Rectal smooth muscle tissue (tissue), 1 donor: Measurements from ENCODE around the gene ST8SIA4.

Experiments used
- H3K27ac ChIP-seq: one replicate; pipeline ENCODE4 v1.7.0; 2013; ENCODE audit warnings: low read depth, low read length, inconsistent platforms
- H3K27me3 ChIP-seq: one replicate; pipeline ENCODE4 v1.7.0; 2013; ENCODE audit warnings: low read length; ENCODE audit not compliant: control insufficient read depth, insufficient read depth
- H3K36me3 ChIP-seq: one replicate; pipeline ENCODE4 v1.7.0; 2013; ENCODE audit warnings: low read length; ENCODE audit not compliant: control insufficient read depth, insufficient read depth
- H3K4me1 ChIP-seq: one replicate; pipeline ENCODE4 v1.7.0; 2013; ENCODE audit warnings: low read length; ENCODE audit not compliant: control insufficient read depth, insufficient read depth
- H3K4me3 ChIP-seq: one replicate; pipeline ENCODE4 v1.7.0; 2013; ENCODE audit warnings: low read length
- H3K9ac ChIP-seq: one replicate; pipeline ENCODE4 v1.7.0; 2013; ENCODE audit warnings: low read length

Gene ST8SIA4

DNA sequence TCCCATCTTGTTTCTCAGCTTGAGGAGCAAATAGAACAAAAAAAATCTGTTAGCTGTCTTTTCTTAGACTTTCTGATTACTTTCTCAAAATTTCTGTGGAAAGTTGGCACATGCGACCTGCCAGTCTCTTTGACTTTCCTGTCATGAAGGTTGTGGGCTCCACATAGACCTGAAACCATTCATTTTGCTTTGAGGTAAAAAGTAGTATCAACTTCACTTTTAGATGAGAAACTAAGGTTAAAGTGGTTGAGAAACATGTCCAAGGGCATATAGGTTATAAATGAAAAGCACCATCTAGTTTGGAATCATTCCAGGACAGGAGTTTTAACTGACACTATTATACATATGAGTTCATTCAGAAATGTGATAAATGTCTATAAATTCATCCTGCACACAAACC lies 42.7 kb downstream of the ST8SIA4 start:
- Histone ChIP-seq H3K27ac (no peak overlapping the region), H3K4me3 (no peak overlapping the region), H3K4me1 (no peaks in the 10 kb centered on the region), H3K9ac (no peak overlapping the region), H3K27me3 (no peaks in the 10 kb centered on the region), H3K36me3 (no peaks in the 10 kb centered on the region)

GRCh38 chr5:100858987-100859545 lies 44.0 kb downstream of the ST8SIA4 start:
- H3K4me1 ChIP-seq = no peaks in the 10 kb centered on the region

DNA sequence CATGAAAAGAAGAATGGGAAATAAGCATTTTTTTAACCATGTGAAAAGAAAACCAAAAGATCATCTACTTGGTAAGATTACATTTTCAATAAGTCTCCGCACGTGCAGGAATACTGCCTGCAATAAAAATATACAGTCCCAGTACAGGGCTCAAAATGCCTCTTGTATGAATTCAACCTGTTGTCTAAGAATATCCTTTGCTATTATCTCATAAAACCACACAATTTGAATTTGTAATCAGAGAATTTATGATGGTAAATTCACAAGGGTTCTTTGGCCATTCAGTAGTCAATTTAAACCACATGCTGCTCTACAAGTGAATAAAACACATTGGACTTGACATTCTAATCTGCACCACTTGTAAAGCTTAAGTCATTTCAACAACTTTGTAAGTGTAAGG lies 46.6 kb downstream of the ST8SIA4 start:
- no peaks in the 10 kb centered on the region for H3K36me3 ChIP-seq

More at GRCh38 chr5:100858987-100859545, 44.0 kb downstream of the ST8SIA4 start:
- H3K4me3 ChIP-seq = no peak overlapping the region
- H3K27ac ChIP-seq = no peak overlapping the region
- H3K27me3 ChIP-seq = no peaks in the 10 kb centered on the region
- no peak overlapping the region for H3K9ac ChIP-seq
- H3K36me3 ChIP-seq = no peaks in the 10 kb centered on the region

GRCh38 chr5:100855937-100856430 lies 47.1 kb downstream of the ST8SIA4 start:
- Histone ChIP-seq H3K9ac (no peak overlapping the region), H3K4me1 (no peaks in the 10 kb centered on the region), H3K4me3 (no peak overlapping the region), H3K36me3 (no peaks in the 10 kb centered on the region), H3K27me3 (no peaks in the 10 kb centered on the region), H3K27ac (no peak overlapping the region)

More for the DNA sequence above, 46.6 kb downstream of the ST8SIA4 start:
- H3K4me1 ChIP-seq = no peaks in the 10 kb centered on the region
- no peak overlapping the region for H3K27ac ChIP-seq
- H3K4me3 ChIP-seq = no peak overlapping the region
- H3K27me3 ChIP-seq = no peaks in the 10 kb centered on the region
- H3K9ac ChIP-seq = no peak overlapping the region

DNA sequence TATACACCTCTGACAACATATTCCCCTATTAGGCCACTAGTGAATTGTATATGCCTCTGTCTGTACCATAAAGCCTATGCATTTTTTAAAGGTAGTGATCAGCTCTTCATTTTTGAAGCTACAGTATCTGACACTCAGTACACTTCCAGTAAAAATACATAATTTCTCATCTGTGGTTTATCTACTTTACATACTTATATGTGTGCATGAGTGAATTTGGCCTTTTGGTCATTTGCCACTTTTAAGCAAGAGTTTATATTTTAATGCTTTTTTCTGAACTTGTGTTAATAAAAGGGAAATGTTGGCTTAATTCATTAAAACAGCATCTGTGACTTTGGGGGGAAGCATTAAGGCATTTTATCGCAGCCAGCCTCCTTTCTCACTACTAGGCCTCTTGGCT lies 47.8 kb downstream of the ST8SIA4 start:
- Histone ChIP-seq H3K27me3 (no peaks in the 10 kb centered on the region), H3K9ac (no peak overlapping the region), H3K36me3 (no peaks in the 10 kb centered on the region), H3K4me1 (no peaks in the 10 kb centered on the region), H3K4me3 (no peak overlapping the region), H3K27ac (no peak overlapping the region)

DNA sequence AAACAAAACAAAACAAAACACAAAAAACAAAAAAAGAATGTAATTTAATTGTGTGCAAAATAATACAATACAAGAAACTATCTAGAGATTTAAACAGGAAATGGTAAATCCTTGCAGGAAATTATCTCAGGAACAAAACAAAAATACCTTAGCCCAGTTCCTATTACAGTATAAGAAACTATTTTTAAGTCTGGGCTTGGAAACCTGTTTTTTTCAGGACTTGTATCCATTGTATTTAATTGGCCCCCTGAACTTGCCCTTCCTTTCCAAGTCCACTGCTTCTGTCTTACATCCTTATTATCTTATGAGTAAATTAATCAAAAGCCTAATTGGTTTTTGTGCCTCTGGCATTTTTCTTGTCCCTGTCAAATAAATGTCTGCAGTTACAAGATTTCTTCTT lies 48.5 kb downstream of the ST8SIA4 start:
- no peaks in the 10 kb centered on the region for H3K36me3 ChIP-seq
- no peak overlapping the region for H3K4me3 ChIP-seq
- no peaks in the 10 kb centered on the region for H3K27me3 ChIP-seq
- H3K9ac ChIP-seq = no peak overlapping the region
- no peaks in the 10 kb centered on the region for H3K4me1 ChIP-seq
- H3K27ac ChIP-seq = no peak overlapping the region

DNA sequence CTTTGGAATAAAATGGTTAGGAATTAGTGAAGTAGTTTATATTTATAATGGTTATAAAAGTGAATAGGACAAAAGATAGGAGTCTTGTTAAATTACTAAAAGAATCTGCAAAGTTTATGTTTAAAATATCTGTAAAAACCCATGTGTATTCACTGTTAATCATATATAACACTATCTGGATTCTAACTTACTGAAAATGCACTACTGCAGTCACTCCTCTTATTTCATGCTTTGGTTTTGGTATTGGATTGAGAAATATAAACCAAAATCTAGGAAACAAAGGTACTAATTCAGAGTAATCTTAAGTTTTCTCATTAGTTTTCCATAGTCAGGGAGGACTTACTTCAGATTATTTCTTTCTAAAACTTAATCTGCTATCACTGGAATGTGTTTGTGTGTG lies 49.5 kb downstream of the ST8SIA4 start:
- Histone ChIP-seq H3K4me1 (no peaks in the 10 kb centered on the region), H3K9ac (no peak overlapping the region), H3K36me3 (no peaks in the 10 kb centered on the region), H3K27me3 (no peaks in the 10 kb centered on the region), H3K27ac (no peak overlapping the region), H3K4me3 (no peak overlapping the region)

GRCh38 chr5:100852988-100853449 lies 50.1 kb downstream of the ST8SIA4 start:
- no peaks in the 10 kb centered on the region for H3K4me1 ChIP-seq
- no peaks in the 10 kb centered on the region for H3K36me3 ChIP-seq
- no peak overlapping the region for H3K27ac ChIP-seq
- H3K27me3 ChIP-seq = no peaks in the 10 kb centered on the region
- H3K4me3 ChIP-seq = no peak overlapping the region
- no peak overlapping the region for H3K9ac ChIP-seq

GRCh38 chr5:100852051-100852450 lies 51.0 kb downstream of the ST8SIA4 start:
- H3K9ac ChIP-seq = no peak overlapping the region
- no peaks in the 10 kb centered on the region for H3K36me3 ChIP-seq
- H3K4me1 ChIP-seq = no peaks in the 10 kb centered on the region
- H3K27me3 ChIP-seq = no peaks in the 10 kb centered on the region
- H3K4me3 ChIP-seq = no peak overlapping the region
- no peak overlapping the region for H3K27ac ChIP-seq

GRCh38 chr5:100846772-100847171 lies 56.3 kb downstream of the ST8SIA4 start:
- Histone ChIP-seq H3K9ac (no peak overlapping the region), H3K36me3 (no peaks in the 10 kb centered on the region), H3K27ac (no peak overlapping the region), H3K4me3 (no peak overlapping the region), H3K4me1 (no peaks in the 10 kb centered on the region), H3K27me3 (no peaks in the 10 kb centered on the region)

DNA sequence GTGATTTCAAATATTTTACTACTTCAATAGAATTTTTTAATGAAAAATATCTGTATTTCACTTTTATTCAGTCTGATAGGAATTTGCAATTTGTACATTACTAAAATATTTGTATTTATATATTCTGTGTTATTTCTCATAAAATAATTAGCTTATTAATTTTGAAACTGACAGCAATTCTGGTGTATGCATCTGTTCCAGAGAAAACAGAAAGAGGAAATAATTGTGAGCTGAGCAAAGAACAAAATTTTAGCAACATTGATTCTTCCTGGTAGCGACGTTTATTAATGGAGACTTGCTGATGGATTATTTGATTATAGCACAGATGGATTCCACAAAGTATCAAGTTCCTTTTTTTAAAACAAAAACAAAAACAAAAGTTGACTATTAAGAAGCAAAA lies 61.0 kb downstream of the ST8SIA4 start:
- no peak overlapping the region for H3K4me3 ChIP-seq
- H3K27ac ChIP-seq = no peak overlapping the region
- H3K36me3 ChIP-seq = no peaks in the 10 kb centered on the region
- no peak overlapping the region for H3K9ac ChIP-seq
- H3K27me3 ChIP-seq = no peaks in the 10 kb centered on the region
- no peaks in the 10 kb centered on the region for H3K4me1 ChIP-seq

- no peaks in the 10 kb centered on the region for H3K36me3 ChIP-seq
These were observed 61.6 kb downstream of the ST8SIA4 start for GRCh38 chr5:100841358-100842076.

GRCh38 chr5:100840789-100841188 lies 62.3 kb downstream of the ST8SIA4 start:
- no peaks in the 10 kb centered on the region for H3K27me3 ChIP-seq
- H3K36me3 ChIP-seq = no peaks in the 10 kb centered on the region
- no peak overlapping the region for H3K27ac ChIP-seq
- no peaks in the 10 kb centered on the region for H3K4me1 ChIP-seq
- H3K9ac ChIP-seq = no peak overlapping the region
- H3K4me3 ChIP-seq = no peak overlapping the region

More at GRCh38 chr5:100841358-100842076, 61.6 kb downstream of the ST8SIA4 start:
- H3K27me3 ChIP-seq = no peaks in the 10 kb centered on the region
- H3K27ac ChIP-seq = no peak overlapping the region
- no peak overlapping the region for H3K4me3 ChIP-seq
- no peak overlapping the region for H3K9ac ChIP-seq
- no peaks in the 10 kb centered on the region for H3K4me1 ChIP-seq
